SU-DHL-6 (cell line): ENCODE measurements around the gene TNS3.

ENCODE experiments used
- EZH2phosphoT487 ChIP-seq: fragments of 200-600 bp; sonication (generic), shearing (Covaris generic); conservative IDR thresholded peaks from 2 replicates; pipeline ENCODE4 v1.6.1; 2018; ENCODE audit warnings: mild to moderate bottlenecking, antibody characterized with exemption, low read length, moderate library complexity, mixed read lengths
- TF ChIP-seq, protein P1 (sequence below): fragments of 200-600 bp; sonication (generic); IDR thresholded peaks from one replicate; pipeline ENCODE4 v1.5.1; 2017; ENCODE audit warnings: antibody characterized with exemption, mild to moderate bottlenecking, low read length, moderate library complexity; ENCODE audit not compliant: insufficient read depth, poor library complexity, severe bottlenecking

DNA sequence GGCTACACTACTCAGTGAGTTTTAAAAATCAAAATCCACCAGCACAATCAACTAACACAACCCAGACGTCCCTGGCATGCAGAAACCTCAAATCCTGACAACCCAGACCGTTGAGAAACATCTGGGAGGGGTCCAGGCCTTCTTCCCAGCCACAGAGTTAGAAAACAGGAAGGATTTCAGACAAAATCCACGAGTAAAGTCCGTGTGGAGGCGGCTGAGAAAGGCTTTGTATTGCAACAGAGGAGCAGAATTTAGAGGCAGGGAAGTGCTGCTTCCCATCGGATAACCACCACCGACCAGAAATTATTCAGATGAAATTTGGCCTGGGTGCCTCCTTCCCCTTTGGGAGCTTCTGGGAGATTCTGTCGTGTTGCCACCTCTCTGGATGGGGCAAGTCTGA, 61.5 kb downstream of the TNS3 start:
- TF ChIP-seq, protein P1, sequence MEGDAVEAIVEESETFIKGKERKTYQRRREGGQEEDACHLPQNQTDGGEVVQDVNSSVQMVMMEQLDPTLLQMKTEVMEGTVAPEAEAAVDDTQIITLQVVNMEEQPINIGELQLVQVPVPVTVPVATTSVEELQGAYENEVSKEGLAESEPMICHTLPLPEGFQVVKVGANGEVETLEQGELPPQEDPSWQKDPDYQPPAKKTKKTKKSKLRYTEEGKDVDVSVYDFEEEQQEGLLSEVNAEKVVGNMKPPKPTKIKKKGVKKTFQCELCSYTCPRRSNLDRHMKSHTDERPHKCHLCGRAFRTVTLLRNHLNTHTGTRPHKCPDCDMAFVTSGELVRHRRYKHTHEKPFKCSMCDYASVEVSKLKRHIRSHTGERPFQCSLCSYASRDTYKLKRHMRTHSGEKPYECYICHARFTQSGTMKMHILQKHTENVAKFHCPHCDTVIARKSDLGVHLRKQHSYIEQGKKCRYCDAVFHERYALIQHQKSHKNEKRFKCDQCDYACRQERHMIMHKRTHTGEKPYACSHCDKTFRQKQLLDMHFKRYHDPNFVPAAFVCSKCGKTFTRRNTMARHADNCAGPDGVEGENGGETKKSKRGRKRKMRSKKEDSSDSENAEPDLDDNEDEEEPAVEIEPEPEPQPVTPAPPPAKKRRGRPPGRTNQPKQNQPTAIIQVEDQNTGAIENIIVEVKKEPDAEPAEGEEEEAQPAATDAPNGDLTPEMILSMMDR, result no peak
- no peak for TF ChIP-seq EZH2phosphoT487
